MM.1S (cell line): ENCODE measurements around the gene LPAR5.

Experiments used
- EZH2phosphoT487 ChIP-seq: fragments of 300-600 bp; sonication (generic); IDR thresholded peaks from 2 replicates; pipeline ENCODE4 v1.6.1; 2018; ENCODE audit warnings: antibody characterized with exemption, low read length
- TF ChIP-seq, protein P1 (sequence below): fragments of 300-600 bp; sonication (generic); IDR thresholded peaks from 2 replicates; pipeline ENCODE4 v1.5.1; 2016; ENCODE audit warnings: antibody characterized with exemption, low read length, mixed read lengths

DNA sequence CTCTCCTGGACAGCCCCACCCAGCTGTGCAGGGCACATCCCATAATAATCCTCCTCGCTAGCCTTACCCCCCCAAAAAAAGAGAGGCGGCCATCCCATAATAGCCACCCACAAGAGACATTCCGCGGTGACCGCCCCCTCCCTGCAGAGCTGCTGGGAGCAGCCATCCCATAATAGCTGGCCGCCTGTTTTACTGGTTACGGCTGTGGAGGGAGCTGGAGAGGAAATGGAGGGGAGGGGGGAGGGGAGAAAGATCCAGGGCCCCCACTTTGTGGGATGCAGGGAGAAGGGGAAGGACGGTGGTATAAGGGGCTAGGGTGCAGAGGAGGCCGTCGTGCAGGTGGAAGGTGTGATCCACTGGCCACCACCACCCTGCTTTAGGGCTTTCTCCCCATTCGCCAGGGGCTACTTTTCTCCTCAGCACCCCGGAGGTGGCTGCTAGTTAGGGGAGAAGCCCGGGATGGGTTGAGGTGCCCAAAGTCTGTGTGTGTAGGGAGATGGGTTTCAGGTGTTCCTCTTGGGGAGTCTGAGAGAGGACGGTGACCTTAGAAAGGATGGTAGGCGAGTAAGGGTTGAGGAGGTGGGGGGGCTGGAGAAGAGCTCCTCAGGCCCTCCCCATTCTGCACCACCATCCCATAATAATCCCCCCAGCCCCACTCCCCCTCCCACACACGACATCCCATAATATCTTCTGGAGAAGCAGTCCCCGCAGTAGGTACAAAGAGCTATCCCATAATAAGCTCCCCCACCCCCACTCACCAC is 22.6 kb downstream of the LPAR5 start:
- no peak for TF ChIP-seq EZH2phosphoT487
- TF ChIP-seq, protein P1, sequence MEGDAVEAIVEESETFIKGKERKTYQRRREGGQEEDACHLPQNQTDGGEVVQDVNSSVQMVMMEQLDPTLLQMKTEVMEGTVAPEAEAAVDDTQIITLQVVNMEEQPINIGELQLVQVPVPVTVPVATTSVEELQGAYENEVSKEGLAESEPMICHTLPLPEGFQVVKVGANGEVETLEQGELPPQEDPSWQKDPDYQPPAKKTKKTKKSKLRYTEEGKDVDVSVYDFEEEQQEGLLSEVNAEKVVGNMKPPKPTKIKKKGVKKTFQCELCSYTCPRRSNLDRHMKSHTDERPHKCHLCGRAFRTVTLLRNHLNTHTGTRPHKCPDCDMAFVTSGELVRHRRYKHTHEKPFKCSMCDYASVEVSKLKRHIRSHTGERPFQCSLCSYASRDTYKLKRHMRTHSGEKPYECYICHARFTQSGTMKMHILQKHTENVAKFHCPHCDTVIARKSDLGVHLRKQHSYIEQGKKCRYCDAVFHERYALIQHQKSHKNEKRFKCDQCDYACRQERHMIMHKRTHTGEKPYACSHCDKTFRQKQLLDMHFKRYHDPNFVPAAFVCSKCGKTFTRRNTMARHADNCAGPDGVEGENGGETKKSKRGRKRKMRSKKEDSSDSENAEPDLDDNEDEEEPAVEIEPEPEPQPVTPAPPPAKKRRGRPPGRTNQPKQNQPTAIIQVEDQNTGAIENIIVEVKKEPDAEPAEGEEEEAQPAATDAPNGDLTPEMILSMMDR = no peak
